Kidney tubule cell (primary cell): ENCODE data around the gene FILIP1L.
A peak's percentile ranks its signal among the peaks of the same experiment; 100 is the strongest.

Source experiments
- DNase-seq: peaks from one replicate; pipeline ENCODE4 v3.0.0-alpha.2; 2018; ENCODE audit warnings: low spot score

Gene FILIP1L

DNA sequence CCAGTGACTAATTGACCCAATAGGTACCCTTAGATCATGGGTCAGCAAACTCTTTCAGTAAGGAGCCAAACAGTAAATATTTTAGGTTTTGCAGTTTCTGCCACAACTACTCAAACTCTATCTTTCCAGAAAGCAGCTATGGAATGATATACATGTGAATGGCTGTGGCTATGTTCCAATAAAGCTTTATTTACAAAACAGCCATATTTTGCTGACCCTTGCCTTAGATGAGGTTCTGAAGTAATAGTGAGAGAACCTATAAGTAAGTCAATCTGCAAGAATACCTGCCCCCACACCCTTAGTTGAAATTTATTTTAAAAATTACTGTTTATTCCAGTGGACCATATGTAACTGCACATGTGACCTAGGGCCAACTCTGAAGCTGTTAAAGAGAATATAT is 162.6 kb downstream of the FILIP1L start:
- DNase-seq: no peak

- peak; percentile 63 for DNase-seq
Measured at GRCh38 chr3:99950921-99951320, 163.4 kb downstream of the FILIP1L start.

DNA sequence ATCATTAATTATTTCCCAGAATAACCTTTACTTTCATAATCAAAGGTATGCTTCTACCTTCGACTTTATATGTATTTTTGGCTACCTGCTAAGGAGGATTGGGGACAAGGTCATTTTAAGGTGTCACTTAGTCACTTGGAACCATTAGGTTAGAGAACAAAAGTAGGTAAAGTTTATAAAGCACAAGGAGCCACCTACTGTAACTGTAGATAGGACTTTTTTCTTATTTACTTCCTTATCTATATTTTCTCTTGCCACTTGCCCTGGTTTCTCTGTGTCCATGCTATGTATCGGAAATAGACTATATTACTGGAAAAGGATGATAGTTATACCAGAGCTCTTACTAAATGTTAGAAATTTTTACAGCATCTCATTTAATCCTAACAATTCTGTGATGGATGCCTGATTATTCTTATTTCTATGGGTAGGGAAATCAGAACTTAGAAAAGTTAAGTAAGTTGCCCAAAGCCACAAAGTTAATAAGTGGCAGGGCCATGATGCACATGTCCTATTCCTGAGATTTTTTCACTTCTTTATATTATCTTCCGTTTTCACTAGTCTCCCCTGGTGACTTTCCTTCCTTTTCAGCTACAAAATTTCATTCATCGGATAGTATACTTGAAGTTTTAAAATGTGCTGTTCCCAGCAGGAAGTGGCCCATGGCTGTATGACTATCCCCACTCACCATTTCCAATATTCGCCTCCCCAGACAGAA is 164.2 kb downstream of the FILIP1L start:
- DNase-seq: peak; percentile 63

DNA sequence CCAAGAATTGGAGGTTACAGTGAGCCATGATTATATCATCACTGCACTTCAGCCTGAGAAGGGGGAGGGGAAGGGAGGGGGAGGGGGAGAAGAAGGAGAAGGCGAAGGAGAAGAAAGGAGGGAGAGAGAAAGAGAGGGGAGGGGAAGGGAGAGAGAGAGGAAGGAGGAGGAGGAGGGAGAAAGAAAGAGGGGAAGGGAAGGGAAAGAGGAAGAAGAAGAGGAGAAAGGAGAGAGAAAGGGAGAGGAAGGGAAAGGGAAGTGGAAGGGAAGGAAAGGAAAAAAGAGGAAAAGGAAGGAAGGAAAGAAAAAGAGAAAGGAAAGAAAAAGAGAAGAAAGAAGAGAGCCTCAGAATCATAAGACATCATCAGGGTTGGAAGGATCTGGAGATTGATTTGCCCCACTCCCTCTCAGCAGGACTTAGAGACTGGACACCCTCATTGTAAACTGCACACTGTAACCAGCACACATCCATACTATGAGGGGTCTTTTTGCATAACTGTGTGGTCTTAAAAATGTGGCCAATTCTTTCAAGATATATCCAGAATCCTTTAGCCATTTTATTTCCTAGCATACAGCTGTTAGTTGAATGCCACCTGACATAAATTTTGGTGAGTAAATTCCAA is 165.7 kb downstream of the FILIP1L start:
- DNase-seq: no peak

DNA sequence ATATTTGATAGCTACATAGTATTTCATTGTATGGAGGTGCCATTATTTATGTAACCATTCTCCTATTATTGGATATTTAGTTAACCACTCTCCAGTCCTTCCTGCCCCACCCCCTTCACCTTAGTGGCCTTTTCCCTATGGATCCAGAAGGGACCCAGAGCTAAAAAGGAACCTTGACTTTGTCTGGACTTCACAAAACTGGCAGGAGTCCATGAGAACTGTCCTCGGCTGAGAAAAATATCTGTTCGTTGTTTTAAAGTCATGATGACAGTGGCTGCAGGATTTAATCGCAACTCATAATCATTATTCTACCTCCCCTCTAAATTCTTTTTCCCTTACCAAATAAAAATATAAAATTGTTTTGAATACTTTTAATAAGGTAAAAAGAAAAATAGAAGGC is 166.9 kb downstream of the FILIP1L start:
- no peak for DNase-seq

- DNase-seq: no peak
Measured at GRCh38 chr3:99945328-99945995, 168.8 kb downstream of the FILIP1L start.

DNA sequence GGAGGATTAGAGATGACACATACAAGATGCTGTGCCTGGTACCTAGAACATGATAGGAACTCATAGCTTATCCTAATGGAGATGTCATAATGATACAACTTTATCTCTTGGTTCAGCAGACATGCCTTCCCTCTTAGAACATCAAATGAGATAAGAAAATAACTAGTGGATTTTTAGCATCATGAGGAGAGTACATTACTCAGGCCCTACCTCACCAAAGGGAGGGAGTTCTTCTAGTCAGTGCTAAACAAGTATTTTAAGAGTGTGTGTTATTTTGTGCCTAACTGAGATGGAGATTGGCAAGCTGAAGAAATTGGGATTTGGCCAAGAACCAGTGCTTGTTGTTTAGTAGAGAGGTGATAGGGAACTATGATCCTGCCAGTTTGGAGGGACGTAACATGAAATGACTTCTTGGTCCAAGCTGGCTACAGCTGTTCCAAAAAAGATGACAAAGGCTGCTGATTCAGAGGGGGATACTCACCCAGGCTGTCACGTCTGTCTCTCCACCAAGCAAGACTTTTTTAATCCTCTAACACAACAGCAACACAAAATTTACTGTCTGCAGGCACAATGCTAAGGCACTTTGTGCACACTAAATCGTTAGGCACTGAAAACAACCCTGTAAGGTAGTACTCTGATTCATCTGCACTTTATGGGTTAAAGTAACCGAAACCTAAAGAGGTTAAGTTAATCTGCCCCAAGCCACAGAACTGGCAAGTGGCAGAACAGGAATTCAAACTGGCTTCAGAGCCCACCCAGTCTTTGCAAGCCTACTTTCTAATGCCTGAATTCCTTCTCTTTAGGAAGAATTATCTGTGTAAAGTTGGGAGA is 170.2 kb downstream of the FILIP1L start:
- no peak for DNase-seq

GRCh38 chr3:99941211-99941610 is 173.1 kb downstream of the FILIP1L start:
- no peak for DNase-seq

DNA sequence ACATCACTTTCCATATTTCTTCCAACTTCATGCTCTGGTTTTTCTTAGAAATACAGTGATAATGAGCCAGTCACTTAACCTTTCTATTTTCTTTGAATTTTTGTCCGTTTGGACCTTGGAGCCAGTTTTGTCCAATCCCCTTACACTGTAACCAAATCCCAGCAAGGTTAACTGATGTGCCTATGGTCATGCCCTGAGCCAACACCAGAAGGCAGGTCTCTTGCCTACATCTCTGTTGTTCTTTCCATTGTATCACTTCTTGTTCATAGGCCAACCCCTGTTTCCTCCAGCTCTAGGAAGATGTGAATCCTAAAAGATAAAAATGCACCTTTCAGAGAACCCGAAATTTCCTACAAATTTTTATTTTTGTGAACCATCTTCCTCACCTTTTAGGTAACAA is 174.0 kb downstream of the FILIP1L start:
- DNase-seq: no peak

GRCh38 chr3:99939876-99940275 is 174.4 kb downstream of the FILIP1L start:
- DNase-seq: no peak

- no peak for DNase-seq
Measured at GRCh38 chr3:99938270-99938911, 175.9 kb downstream of the FILIP1L start.

- peak; percentile 34 for DNase-seq
Measured at GRCh38 chr3:99934975-99935797, 179.1 kb downstream of the FILIP1L start.

DNA sequence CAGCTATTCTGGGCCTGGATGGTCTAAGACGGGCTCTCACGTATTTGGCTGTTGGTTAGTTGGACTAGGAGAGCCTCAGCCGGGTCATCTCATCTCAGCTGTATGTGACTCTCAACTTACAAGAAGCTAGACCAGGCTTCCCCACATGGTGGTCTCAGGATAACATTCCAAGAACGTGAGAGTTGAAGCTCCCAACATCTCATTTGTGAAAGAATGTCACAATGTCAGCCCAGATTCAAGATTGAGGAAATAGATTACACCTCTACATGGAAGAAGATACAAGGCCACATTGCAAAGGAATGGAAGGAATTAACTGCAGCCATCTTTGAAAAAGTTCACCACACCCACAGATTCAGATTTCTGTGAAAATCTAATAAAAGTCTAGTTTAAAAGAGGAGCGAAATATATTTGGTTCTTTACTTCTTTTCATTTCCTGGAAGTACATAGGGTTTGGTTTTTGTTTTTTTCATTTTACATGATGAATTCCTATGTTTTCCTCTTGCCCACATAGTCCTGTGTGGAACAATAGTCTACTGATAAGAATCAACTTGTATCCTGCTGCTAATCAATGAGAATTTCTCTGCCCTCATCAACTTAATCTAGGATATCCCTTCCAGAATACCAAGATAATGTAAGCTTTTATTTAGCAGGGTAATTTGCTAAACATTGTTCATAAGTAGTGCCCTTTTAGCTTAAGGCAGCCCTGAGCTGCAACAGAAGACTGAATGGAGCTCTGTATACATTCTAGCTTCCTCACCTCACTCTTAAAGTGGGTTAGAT is 180.1 kb downstream of the FILIP1L start:
- DNase-seq: no peak

- DNase-seq: no peak
Measured at GRCh38 chr3:99931059-99931458, 183.2 kb downstream of the FILIP1L start.

DNA sequence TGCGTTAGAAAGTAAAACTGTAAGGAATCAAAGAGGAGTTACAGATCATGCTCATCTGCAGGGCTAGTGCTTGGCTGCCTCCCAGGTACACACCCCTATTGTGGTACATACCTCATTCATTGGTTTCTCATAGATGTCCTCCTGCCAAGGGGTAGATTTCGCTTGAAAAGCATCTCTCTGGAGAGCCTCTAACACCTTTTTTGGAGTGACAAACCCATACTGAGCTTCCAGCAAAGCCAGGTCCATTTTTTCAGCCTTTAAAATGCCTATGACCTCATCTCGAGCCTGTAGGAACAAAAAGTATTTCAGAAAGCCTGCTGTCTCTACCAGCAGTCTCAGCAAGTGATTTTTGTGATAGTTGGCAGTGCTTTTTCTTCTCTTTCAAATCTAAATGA is 184.6 kb downstream of the FILIP1L start:
- DNase-seq: peak; percentile 9

- no peak for DNase-seq
Measured at GRCh38 chr3:99928771-99929744, 185.2 kb downstream of the FILIP1L start.

DNA sequence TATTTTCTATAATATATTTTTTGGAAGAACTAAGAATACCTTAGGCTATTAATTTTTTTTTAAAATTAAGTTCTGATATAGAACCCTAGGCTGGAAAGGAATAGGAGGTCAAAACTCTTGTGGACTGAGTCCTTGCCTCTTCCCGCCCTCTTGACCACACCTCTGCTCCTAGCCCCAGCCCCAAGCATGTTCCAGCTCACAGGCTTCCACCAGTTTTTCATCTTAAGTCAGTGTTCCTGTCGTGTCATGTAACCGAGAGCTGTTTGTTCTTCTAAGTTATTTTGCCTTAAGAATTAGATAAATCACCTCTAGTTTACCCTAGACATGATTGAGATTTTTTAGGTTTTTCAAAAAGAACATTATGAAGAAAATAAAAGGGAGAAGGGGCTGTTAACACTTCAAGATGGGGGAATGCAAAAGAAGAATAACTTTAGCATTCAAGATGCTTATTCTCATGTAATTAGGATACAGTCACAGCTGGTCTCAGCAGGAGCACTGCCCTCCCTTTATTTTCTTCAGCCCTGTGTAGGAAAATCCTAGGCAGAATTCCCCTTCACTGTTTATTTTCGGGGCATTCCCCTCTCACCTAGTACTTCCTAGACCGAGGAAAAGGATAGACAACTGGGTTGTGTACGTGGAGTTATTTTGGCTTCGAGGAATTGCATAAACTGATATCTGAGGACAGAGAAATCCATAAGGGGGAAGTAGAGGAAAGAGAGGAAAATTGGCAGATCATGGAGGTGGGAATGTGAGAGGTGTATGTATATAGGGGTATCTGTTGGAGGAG is 186.4 kb downstream of the FILIP1L start:
- DNase-seq: no peak

- DNase-seq: peak; percentile 81
Measured at GRCh38 chr3:99925584-99926230, 188.6 kb downstream of the FILIP1L start.
